Mesendoderm (in vitro differentiated cells): ENCODE data around the gene TMPRSS4.

Source experiments
- DNase-seq: peaks from one replicate; pipeline ENCODE4 v3.0.0; 2013
- H2AK5ac ChIP-seq: 2 replicates; pipeline ENCODE4 v1.6.1; 2013; ENCODE audit warnings: low read length, inconsistent platforms
- H2BK120ac ChIP-seq: 2 replicates; pipeline ENCODE4 v1.6.1; 2013; ENCODE audit warnings: low read depth, mild to moderate bottlenecking, low read length, moderate library complexity, mixed read lengths
- H2BK15ac ChIP-seq: replicated peaks from 2 replicates; pipeline ENCODE4 v1.6.1; 2013; ENCODE audit warnings: low read depth, mild to moderate bottlenecking, moderate library complexity
- H2BK5ac ChIP-seq: 2 replicates; pipeline ENCODE4 v1.6.1; 2013; ENCODE audit warnings: low read length, inconsistent platforms
- H3K18ac ChIP-seq: 2 replicates; pipeline ENCODE4 v1.6.1; 2013; ENCODE audit warnings: mild to moderate bottlenecking, low read length, mixed read lengths
- H3K23ac ChIP-seq: one replicate; pipeline ENCODE4 v1.6.1; 2013; ENCODE audit warnings: low read length
- H3K27ac ChIP-seq: 2 replicates; pipeline ENCODE4 v1.5.1; 2013; ENCODE audit warnings: low read depth, mild to moderate bottlenecking, inconsistent platforms, low read length, moderate library complexity
- H3K27me3 ChIP-seq: 2 replicates; pipeline ENCODE4 v1.6.1; 2013; ENCODE audit warnings: low read length, control low read depth, mild to moderate bottlenecking, inconsistent platforms; ENCODE audit not compliant: insufficient read depth, poor library complexity
- H3K36me3 ChIP-seq: 2 replicates; pipeline ENCODE4 v1.6.1; 2013; ENCODE audit warnings: low read length, inconsistent platforms; ENCODE audit not compliant: control insufficient read depth, insufficient read depth
- H3K4ac ChIP-seq: one replicate; pipeline ENCODE4 v1.6.1; 2013; ENCODE audit warnings: low read depth, mild to moderate bottlenecking, low read length, moderate library complexity
- H3K4me1 ChIP-seq: 2 replicates; pipeline ENCODE4 v1.6.1; 2013; ENCODE audit warnings: low read depth, low read length, inconsistent platforms; ENCODE audit not compliant: control insufficient read depth
- H3K4me2 ChIP-seq: 2 replicates; pipeline ENCODE4 v1.6.1; 2013; ENCODE audit warnings: low read length
- H3K4me3 ChIP-seq: 2 replicates; pipeline ENCODE4 v1.5.1; 2013; ENCODE audit warnings: mild to moderate bottlenecking, low read length
- H3K56ac ChIP-seq: one replicate; pipeline ENCODE4 v1.6.1; 2013; ENCODE audit warnings: low read length
- H3K79me1 ChIP-seq: 2 replicates; pipeline ENCODE4 v1.6.1; 2013; ENCODE audit warnings: low read length, inconsistent platforms
- H3K79me2 ChIP-seq: 2 replicates; pipeline ENCODE4 v1.6.1; 2013; ENCODE audit warnings: mild to moderate bottlenecking, low read length; ENCODE audit not compliant: control insufficient read depth, insufficient read depth
- H3K9ac ChIP-seq: 2 replicates; pipeline ENCODE4 v1.6.1; 2013; ENCODE audit warnings: low read length, inconsistent platforms
- H4K5ac ChIP-seq: one replicate; pipeline ENCODE4 v1.6.1; 2013; ENCODE audit warnings: low read length
- H4K8ac ChIP-seq: one replicate; pipeline ENCODE4 v1.6.1; 2013; ENCODE audit warnings: low read depth, mild to moderate bottlenecking, control low read depth, low read length, moderate library complexity
- WGBS: extraction: QIAGEN DNeasy Blood & Tissue Kit; methylation state at CpG from one replicate; pipeline ENCODE4 v1.1.7; 2013; ENCODE audit warnings: low lambda C conversion rate, missing lambda C conversion rate; ENCODE audit not compliant: insufficient coverage; ENCODE audit errors: extremely low coverage; 5-methylcytosine and 5-hydroxymethylcytosine counted together

Gene TMPRSS4

GRCh38 chr11:118111744-118112035 lies 34.8 kb downstream of the TMPRSS4 start:
- no peaks in the 10 kb centered on the region for H3K79me2 ChIP-seq
- H3K4me1 ChIP-seq, result peaks cover 4% of the 10 kb centered on the region
- H3K23ac ChIP-seq, result no peak overlapping the region
- no peak for DNase-seq
- no peak overlapping the region for H3K9ac ChIP-seq
- no peak overlapping the region for H2BK15ac ChIP-seq
- no peak overlapping the region for H3K18ac ChIP-seq
- no peaks in the 10 kb centered on the region for H3K27me3 ChIP-seq
- no peak overlapping the region for H4K5ac ChIP-seq
- H3K4ac ChIP-seq, result no peak overlapping the region
- H3K27ac ChIP-seq, result no peak overlapping the region
- no peak overlapping the region for H3K56ac ChIP-seq
- no peak overlapping the region for H3K4me2 ChIP-seq
- no peak overlapping the region for H2BK5ac ChIP-seq
- H3K4me3 ChIP-seq, result no peak overlapping the region
- H3K79me1 ChIP-seq, result no peaks in the 10 kb centered on the region
- H2AK5ac ChIP-seq, result no peak overlapping the region
- WGBS, result no CpG with 5 or more reads among the region's 6 CpGs
- H4K8ac ChIP-seq, result no peak overlapping the region
- no peaks in the 10 kb centered on the region for H3K36me3 ChIP-seq
- H2BK120ac ChIP-seq, result no peak overlapping the region

- Histone ChIP-seq H2BK120ac (no peak overlapping the region), H3K9ac (no peak overlapping the region), H3K18ac (no peak overlapping the region), H3K79me1 (no peaks in the 10 kb centered on the region), H3K36me3 (no peaks in the 10 kb centered on the region), H3K4ac (no peak overlapping the region), H4K5ac (no peak overlapping the region), H2AK5ac (no peak overlapping the region), H2BK15ac (no peak overlapping the region), H2BK5ac (no peak overlapping the region), H3K4me2 (no peak overlapping the region), H3K23ac (no peak overlapping the region), H3K56ac (no peak overlapping the region), H3K79me2 (no peaks in the 10 kb centered on the region), H3K27me3 (no peaks in the 10 kb centered on the region), H3K4me3 (no peak overlapping the region), H3K4me1 (peaks cover 4% of the 10 kb centered on the region), H3K27ac (no peak overlapping the region), H4K8ac (no peak overlapping the region)
- WGBS, result no CpG with 5 or more reads among the region's 11 CpGs
- no peak for DNase-seq
These were observed 36.0 kb downstream of the TMPRSS4 start for GRCh38 chr11:118112711-118113430.

DNA sequence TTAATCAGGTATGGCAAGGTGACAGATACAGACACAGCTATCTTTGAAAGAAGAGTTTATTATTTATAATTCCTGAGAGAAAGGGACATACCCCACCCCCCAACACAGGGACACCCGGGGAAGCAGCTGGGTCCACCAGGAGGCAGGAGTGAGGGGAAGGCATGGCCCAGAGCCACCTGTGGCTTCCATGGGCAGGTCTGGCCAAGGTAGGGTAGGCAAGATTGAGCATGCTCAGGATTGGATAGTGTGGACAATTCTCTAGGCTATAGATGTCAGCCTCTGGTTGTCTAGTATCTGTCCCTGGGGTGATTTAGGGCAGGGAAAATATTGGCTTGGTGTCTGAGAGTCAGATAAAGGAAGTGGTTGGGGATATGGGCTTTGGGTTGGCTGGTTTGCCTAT lies 37.4 kb downstream of the TMPRSS4 start:
- WGBS, result no CpG with 5 or more reads among the region's 1 CpG
- no peak overlapping the region for H2BK15ac ChIP-seq
- no peaks in the 10 kb centered on the region for H3K79me1 ChIP-seq
- no peak overlapping the region for H3K27ac ChIP-seq
- no peak overlapping the region for H3K18ac ChIP-seq
- H3K4ac ChIP-seq, result no peak overlapping the region
- H3K4me2 ChIP-seq, result no peak overlapping the region
- H2AK5ac ChIP-seq, result no peak overlapping the region
- H3K36me3 ChIP-seq, result no peaks in the 10 kb centered on the region
- no peak for DNase-seq
- H4K8ac ChIP-seq, result no peak overlapping the region
- no peak overlapping the region for H3K4me3 ChIP-seq
- no peak overlapping the region for H3K56ac ChIP-seq
- H3K23ac ChIP-seq, result no peak overlapping the region
- no peak overlapping the region for H3K9ac ChIP-seq
- H2BK5ac ChIP-seq, result no peak overlapping the region
- H4K5ac ChIP-seq, result no peak overlapping the region
- no peaks in the 10 kb centered on the region for H3K27me3 ChIP-seq
- no peaks in the 10 kb centered on the region for H3K79me2 ChIP-seq
- no peak overlapping the region for H2BK120ac ChIP-seq
- H3K4me1 ChIP-seq, result no peaks in the 10 kb centered on the region

DNA sequence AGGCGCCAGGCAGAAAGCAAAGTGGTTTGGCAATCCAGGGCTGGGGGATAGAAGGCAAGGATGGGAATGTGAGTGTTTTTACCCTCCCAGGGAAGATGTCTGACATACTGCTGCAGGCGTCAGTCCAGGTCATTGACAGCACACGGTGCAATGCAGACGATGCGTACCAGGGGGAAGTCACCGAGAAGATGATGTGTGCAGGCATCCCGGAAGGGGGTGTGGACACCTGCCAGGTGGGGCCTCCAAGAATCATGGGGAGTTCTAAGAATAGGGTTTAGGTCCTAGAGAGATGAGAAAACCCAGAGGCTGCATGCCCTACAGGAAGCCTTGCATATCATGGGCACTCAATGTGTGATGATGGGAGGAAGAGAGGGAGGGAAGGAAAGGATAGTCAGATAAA lies 38.2 kb downstream of the TMPRSS4 start:
- Histone ChIP-seq H2BK15ac (no peak overlapping the region), H2BK120ac (no peak overlapping the region), H3K4ac (no peak overlapping the region), H3K36me3 (no peaks in the 10 kb centered on the region), H3K27me3 (no peaks in the 10 kb centered on the region), H3K4me2 (no peak overlapping the region), H2BK5ac (no peak overlapping the region), H3K56ac (no peak overlapping the region), H3K79me2 (no peaks in the 10 kb centered on the region), H3K18ac (no peak overlapping the region), H3K79me1 (no peaks in the 10 kb centered on the region), H3K4me3 (no peak overlapping the region), H2AK5ac (no peak overlapping the region), H3K27ac (no peak overlapping the region), H4K8ac (no peak overlapping the region), H3K9ac (no peak overlapping the region), H3K4me1 (no peaks in the 10 kb centered on the region), H3K23ac (no peak overlapping the region), H4K5ac (no peak overlapping the region)
- DNase-seq, result no peak
- no CpG with 5 or more reads among the region's 7 CpGs for WGBS

GRCh38 chr11:118117790-118118601 lies 41.1 kb downstream of the TMPRSS4 start:
- Histone ChIP-seq H3K23ac (no peak overlapping the region), H3K4me1 (no peaks in the 10 kb centered on the region), H3K79me1 (no peaks in the 10 kb centered on the region), H3K56ac (no peak overlapping the region), H2AK5ac (no peak overlapping the region), H3K4me3 (no peak overlapping the region), H3K4ac (no peak overlapping the region), H2BK15ac (no peak overlapping the region), H3K9ac (no peak overlapping the region), H3K27me3 (no peaks in the 10 kb centered on the region), H2BK120ac (no peak overlapping the region), H3K79me2 (no peaks in the 10 kb centered on the region), H4K8ac (no peak overlapping the region), H3K36me3 (no peaks in the 10 kb centered on the region), H3K4me2 (no peak overlapping the region), H3K27ac (no peak overlapping the region), H3K18ac (no peak overlapping the region), H2BK5ac (no peak overlapping the region), H4K5ac (no peak overlapping the region)
- no peak for DNase-seq
- no CpG with 5 or more reads among the region's 9 CpGs for WGBS
